Astrocyte (in vitro differentiated cells and primary cell): ENCODE measurements around the gene JAK3.
"Not testable (repeated sequence)": the region's sequence is repeated elsewhere in the genome, so short reads cannot be mapped to it uniquely, and the experiment has no call there.

Experiments
- EZH2 ChIP-seq: IDR thresholded peaks from 2 replicates; pipeline ENCODE4 v1.6.1; 2012; ENCODE audit warnings: mild to moderate bottlenecking, low read length, inconsistent platforms; ENCODE audit not compliant: insufficient read depth
- TF ChIP-seq, protein P1 (sequence below): IDR thresholded peaks from 2 replicates; pipeline ENCODE4 v1.5.1; 2011; ENCODE audit warnings: low read depth, mild to moderate bottlenecking, inconsistent platforms, low read length, moderate library complexity; ENCODE audit not compliant: insufficient read depth

GRCh38 chr19:17783721-17784120, 64.1 kb downstream of the JAK3 start:
- TF ChIP-seq, protein P1, sequence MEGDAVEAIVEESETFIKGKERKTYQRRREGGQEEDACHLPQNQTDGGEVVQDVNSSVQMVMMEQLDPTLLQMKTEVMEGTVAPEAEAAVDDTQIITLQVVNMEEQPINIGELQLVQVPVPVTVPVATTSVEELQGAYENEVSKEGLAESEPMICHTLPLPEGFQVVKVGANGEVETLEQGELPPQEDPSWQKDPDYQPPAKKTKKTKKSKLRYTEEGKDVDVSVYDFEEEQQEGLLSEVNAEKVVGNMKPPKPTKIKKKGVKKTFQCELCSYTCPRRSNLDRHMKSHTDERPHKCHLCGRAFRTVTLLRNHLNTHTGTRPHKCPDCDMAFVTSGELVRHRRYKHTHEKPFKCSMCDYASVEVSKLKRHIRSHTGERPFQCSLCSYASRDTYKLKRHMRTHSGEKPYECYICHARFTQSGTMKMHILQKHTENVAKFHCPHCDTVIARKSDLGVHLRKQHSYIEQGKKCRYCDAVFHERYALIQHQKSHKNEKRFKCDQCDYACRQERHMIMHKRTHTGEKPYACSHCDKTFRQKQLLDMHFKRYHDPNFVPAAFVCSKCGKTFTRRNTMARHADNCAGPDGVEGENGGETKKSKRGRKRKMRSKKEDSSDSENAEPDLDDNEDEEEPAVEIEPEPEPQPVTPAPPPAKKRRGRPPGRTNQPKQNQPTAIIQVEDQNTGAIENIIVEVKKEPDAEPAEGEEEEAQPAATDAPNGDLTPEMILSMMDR: not testable (repeated sequence)
- TF ChIP-seq EZH2: not testable (repeated sequence)
